IPS-20b (cell line): ENCODE results near the gene POLR3E.

ENCODE experiments used
- H3K27ac ChIP-seq: one replicate; pipeline ENCODE4 v1.5.1; 2013; ENCODE audit warnings: low read length
- H3K27me3 ChIP-seq: 2 replicates; pipeline ENCODE4 v1.6.1; 2013; ENCODE audit warnings: mild to moderate bottlenecking, low read length, inconsistent platforms; ENCODE audit not compliant: insufficient read depth
- H3K36me3 ChIP-seq: 2 replicates; pipeline ENCODE4 v1.6.1; 2013; ENCODE audit warnings: low read depth, mild to moderate bottlenecking, inconsistent platforms, low read length, moderate library complexity; ENCODE audit not compliant: insufficient read depth
- H3K4me1 ChIP-seq: 2 replicates; pipeline ENCODE4 v1.6.1; 2013; ENCODE audit warnings: mild to moderate bottlenecking, control low read depth, inconsistent platforms, low read length, moderate library complexity; ENCODE audit not compliant: insufficient read depth
- H3K4me3 ChIP-seq: 2 replicates; pipeline ENCODE4 v1.5.1; 2013; ENCODE audit warnings: mild to moderate bottlenecking, low read length, inconsistent platforms
- H3K9ac ChIP-seq: 2 replicates; pipeline ENCODE4 v1.6.1; 2013; ENCODE audit warnings: low read depth, mild to moderate bottlenecking, inconsistent platforms, low read length, moderate library complexity
- H3K9me3 ChIP-seq: 2 replicates; pipeline ENCODE4 v1.6.1; 2013; ENCODE audit warnings: mild to moderate bottlenecking, low read depth, low read length, inconsistent platforms; ENCODE audit not compliant: insufficient read depth

POLR3E gene

DNA sequence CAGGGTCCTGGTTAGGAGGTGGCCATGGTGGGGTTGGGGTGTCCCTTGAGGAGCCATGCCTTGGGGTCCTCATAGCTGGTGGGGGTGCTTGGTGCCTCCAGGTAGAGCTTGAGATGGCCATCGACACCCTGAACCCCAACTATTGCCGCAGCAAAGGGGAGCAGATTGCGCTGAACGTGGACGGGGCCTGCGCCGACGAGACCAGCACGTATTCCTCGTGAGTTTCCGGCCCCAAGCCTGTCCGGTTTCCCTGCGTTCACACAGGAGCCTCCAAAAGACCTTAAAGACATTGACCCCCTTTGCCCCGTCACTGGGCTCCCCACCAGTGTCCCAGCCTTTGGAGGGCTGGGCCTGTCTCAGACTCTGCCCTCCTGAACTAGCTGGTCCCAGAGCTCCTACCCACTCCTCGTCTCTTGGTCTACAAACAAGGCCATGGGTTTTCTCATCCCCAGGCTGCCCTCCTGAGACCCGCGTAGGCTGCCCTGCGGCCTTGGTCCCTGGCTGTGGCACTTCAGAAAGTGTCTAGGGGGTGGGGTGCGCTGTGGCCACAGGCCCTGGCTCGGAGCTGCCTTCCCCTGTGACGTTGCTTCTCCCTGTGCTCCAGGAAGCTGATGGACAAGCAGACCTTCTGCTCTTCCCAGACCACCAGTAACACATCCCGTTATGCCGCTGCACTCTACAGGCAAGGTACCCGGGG lies 11.8 kb downstream of the POLR3E start:
- Histone ChIP-seq H3K9me3 (no peaks in the 10 kb centered on the region), H3K27me3 (no peaks in the 10 kb centered on the region), H3K4me3 (no peak overlapping the region), H3K4me1 (no peaks in the 10 kb centered on the region), H3K36me3 (peaks cover 91% of the 10 kb centered on the region), H3K27ac (no peak overlapping the region), H3K9ac (no peak overlapping the region)

DNA sequence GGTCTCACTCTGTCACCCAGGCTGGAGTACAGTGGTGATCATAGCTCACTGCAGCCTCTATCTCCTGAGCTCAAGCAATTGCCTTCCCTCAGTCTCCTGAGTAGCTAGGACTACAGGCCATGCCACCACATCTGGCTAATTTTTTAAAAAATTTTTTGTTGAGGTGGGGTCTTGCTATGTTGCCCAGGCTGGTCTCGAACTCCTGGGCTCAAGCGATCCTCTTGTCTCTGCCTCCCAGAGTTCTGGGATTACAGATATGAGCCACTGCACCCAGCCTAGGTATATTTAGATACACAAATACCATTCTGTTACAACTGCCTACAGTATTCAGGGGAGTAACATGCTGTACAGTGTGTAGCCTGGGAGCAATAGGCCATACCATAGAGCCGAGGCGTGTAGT lies 14.3 kb downstream of the POLR3E start:
- Histone ChIP-seq H3K4me3 (no peak overlapping the region), H3K27ac (no peak overlapping the region), H3K9me3 (no peaks in the 10 kb centered on the region), H3K9ac (no peak overlapping the region), H3K4me1 (no peaks in the 10 kb centered on the region), H3K36me3 (peaks cover 90% of the 10 kb centered on the region), H3K27me3 (no peaks in the 10 kb centered on the region)

DNA sequence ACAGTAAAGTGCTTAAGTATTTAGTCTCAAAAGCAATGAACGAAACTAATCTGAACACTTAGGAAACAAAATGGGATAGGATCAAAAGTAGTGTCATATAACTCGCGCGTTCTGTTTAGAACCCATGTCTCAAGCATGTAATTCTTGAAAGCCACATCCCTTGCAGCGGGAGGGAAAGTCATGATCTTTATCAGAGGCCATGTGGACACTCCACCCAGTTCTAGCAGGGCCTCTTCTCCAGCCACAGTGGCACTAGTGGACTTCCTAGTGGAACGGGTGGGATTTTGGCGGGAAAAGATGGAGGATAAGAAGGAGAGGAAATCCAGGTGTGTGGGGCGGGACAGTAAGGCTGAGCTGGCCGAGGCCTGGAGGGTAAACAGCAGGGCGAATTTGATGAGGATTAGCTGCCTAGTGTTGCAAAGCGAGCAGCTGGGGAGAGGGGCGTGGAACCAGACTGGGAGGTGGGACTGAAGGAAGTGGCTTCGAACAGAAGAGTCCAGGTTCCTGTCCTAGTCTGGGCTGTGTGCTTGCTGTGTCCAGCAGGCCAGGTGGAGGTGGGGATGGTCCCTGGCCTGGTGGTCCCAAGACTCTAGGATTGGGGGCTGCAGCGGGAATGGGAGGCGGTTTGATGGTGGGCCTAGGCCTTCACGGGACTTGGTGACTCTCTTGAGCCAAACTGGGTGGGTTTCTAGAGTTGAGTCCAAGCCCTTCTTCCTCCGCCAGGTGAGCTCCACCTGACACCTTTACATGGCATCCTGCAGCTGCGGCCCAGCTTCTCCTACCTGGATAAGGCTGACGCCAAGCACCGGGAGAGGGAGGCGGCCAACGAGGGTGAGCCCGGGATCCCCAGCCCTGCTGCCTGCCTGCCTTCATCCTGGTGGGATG lies 15.9 kb downstream of the POLR3E start:
- H3K27me3 ChIP-seq: no peaks in the 10 kb centered on the region
- no peaks in the 10 kb centered on the region for H3K9me3 ChIP-seq
- no peak overlapping the region for H3K27ac ChIP-seq
- H3K4me1 ChIP-seq: no peaks in the 10 kb centered on the region
- no peak overlapping the region for H3K9ac ChIP-seq
- peaks cover 90% of the 10 kb centered on the region for H3K36me3 ChIP-seq
- no peak overlapping the region for H3K4me3 ChIP-seq

DNA sequence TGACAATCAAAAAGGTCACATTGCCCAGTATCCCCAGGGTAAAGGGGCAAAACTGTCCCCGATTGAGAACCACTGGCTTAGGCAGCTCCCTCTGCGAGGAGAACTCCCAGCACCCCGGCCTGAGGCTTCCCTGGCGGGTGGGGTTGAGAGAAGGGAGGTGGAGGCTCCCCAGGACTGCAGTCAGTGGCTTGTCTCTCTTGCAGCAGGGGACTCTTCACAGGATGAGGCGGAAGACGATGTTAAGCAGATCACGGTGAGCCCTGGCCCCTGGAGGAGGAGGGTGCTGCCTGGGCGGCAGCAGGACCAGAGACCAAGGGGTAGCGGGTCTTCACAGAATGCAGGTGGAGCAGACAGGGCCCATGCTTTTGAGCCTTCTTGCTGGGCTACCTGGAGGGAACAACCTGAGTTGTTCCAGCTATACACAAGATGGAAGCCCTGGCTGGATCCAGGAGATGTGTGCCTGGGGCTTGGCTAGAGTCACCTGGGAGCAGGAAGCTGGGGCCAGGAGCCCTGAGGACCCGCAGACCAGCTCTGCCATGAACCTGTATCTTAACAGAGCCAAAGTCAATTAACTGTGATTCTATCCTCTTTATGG lies 16.8 kb downstream of the POLR3E start:
- Histone ChIP-seq H3K27me3 (no peaks in the 10 kb centered on the region), H3K4me3 (no peak overlapping the region), H3K9me3 (no peaks in the 10 kb centered on the region), H3K9ac (no peak overlapping the region), H3K4me1 (no peaks in the 10 kb centered on the region), H3K27ac (no peak overlapping the region), H3K36me3 (peaks cover 89% of the 10 kb centered on the region)

DNA sequence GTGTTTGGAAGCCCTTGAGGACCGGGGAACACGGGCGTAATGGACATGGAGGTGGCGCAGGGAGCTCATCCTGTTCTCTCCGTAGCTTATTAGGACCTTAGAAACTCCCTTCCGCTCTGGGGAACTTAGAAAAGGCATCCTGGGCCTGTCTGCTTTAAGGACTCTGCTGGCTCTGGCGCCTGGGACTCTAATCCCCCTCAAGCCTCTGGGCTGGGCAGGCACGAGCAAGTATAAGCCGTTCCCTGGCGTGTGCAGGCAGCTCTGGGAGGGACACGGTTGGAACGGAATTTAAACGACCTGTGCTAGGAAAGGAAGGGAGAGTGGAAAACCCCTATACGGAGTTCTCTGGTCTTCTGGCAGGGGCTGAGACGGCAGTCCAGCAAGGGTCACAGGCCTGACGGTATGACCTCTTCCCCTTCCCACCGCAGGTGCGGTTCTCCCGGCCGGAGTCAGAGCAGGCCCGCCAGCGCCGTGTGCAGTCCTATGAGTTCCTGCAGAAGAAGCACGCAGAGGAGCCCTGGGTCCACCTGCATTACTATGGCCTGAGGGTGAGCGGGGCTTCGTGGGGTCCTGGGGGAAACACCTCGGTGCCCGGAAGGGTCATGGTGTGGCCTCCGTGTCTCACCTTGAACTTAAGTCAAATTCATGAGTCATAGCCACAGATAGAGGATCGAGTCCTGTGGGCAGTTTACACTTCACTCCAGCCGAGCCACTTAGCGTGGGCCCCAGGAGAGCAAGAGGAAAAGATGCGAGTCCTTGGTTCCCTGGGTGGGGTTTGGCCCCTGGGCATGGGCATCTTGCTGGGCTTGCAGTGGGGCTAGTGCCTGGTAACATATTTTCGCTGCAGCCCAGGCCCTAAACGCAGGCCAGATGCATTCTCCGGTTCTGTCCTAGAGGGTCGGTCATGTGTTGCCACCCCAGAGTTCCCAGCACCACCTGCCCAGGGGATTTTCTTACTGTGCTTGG lies 17.7 kb downstream of the POLR3E start:
- no peaks in the 10 kb centered on the region for H3K4me1 ChIP-seq
- H3K27ac ChIP-seq: no peak overlapping the region
- H3K27me3 ChIP-seq: no peaks in the 10 kb centered on the region
- no peaks in the 10 kb centered on the region for H3K9me3 ChIP-seq
- H3K4me3 ChIP-seq: no peak overlapping the region
- H3K9ac ChIP-seq: no peak overlapping the region
- H3K36me3 ChIP-seq: peaks cover 89% of the 10 kb centered on the region

DNA sequence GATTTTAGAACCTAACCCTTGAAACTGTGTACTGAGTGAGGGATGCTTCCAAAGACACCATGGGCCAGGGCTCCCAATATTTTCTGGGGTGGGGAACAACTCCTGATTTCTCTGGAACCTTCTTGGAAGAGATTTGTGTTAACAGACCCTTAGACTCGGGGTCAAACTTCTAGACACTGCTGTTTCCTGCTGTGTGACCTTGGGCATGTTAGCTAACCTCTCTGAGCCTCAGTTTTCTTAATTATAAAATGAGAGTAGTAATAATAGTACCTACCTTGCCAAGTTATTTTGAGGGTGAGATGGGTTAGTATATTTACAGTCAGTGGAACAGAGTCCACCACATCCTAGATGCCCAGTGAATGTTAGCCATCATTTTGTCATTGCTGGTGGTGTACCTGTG lies 18.8 kb downstream of the POLR3E start:
- Histone ChIP-seq H3K36me3 (peaks cover 96% of the 10 kb centered on the region), H3K27me3 (no peaks in the 10 kb centered on the region), H3K4me1 (no peaks in the 10 kb centered on the region), H3K9ac (no peak overlapping the region), H3K4me3 (no peak overlapping the region), H3K27ac (no peak overlapping the region), H3K9me3 (no peaks in the 10 kb centered on the region)

DNA sequence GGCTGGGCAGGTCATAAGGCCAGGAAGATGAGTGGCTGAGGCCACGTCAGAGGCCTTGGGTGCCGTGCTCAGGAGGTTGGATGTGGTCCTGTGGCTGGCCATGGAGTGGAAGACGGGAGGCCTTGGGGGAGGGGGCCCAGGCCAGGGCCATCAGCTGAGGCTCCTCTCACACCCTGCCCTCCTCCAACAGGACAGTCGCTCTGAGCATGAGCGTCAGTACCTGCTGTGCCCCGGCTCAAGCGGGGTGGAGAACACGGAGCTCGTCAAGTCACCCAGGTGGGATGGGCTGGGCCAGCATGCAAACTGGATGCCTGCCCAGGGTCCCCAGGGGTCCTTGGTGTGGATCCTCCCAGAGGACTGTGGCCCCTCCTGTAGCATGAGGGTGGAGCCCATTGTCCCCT lies 19.2 kb downstream of the POLR3E start:
- H3K27ac ChIP-seq: no peak overlapping the region
- no peak overlapping the region for H3K4me3 ChIP-seq
- no peaks in the 10 kb centered on the region for H3K9me3 ChIP-seq
- H3K9ac ChIP-seq: no peak overlapping the region
- peaks cover 96% of the 10 kb centered on the region for H3K36me3 ChIP-seq
- H3K4me1 ChIP-seq: no peaks in the 10 kb centered on the region
- no peaks in the 10 kb centered on the region for H3K27me3 ChIP-seq

DNA sequence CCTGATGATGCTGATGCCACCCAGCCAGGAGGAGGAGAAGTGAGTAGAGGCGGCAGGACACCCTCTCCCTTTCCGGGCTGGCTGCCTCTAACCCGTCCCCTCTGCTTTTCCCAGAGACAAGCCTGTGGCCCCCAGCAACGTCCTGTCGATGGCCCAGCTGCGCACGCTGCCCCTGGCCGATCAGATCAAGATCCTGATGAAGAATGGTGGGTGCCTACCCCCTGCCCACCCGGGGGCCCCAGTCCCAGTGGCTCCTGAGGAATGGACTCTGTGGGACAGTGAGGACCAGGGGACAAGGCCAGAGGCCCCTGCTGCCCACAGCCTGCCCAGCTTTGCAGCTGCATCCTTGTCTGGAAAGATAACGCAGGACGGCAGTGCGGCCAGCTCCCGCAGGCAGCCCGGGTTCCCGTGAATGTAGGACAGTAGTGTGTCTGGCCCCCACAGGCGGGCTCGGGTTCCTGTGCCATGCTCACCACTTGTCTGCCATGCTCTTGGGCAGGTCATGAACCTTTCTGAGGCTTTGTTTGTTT lies 19.9 kb downstream of the POLR3E start:
- Histone ChIP-seq H3K27me3 (no peaks in the 10 kb centered on the region), H3K9me3 (no peaks in the 10 kb centered on the region), H3K27ac (no peak overlapping the region), H3K36me3 (peaks cover 96% of the 10 kb centered on the region), H3K9ac (no peak overlapping the region), H3K4me1 (no peaks in the 10 kb centered on the region), H3K4me3 (no peak overlapping the region)

DNA sequence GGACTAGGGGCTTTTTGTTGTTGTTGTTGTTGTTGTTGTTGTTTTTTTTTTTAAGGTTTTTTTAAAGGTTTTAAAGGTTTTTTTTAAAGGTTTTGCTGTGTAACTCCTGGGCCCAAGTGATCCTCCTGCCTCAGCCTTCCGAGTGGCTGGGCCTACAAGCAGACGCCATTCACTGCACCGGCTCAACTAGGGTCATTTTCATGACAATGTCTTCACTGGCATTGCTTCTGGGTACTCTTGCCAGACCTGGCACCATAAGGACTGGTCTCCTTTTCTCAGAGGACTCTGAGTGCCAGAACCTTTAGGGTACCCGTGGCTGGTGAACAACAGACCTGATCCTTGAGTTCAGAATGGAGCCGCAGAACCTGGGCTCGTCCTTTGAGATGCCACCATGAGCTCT lies 20.4 kb downstream of the POLR3E start:
- H3K36me3 ChIP-seq: peaks cover 96% of the 10 kb centered on the region
- H3K9ac ChIP-seq: no peak overlapping the region
- H3K4me1 ChIP-seq: no peaks in the 10 kb centered on the region
- no peak overlapping the region for H3K4me3 ChIP-seq
- H3K27me3 ChIP-seq: no peaks in the 10 kb centered on the region
- H3K9me3 ChIP-seq: no peaks in the 10 kb centered on the region
- no peak overlapping the region for H3K27ac ChIP-seq

DNA sequence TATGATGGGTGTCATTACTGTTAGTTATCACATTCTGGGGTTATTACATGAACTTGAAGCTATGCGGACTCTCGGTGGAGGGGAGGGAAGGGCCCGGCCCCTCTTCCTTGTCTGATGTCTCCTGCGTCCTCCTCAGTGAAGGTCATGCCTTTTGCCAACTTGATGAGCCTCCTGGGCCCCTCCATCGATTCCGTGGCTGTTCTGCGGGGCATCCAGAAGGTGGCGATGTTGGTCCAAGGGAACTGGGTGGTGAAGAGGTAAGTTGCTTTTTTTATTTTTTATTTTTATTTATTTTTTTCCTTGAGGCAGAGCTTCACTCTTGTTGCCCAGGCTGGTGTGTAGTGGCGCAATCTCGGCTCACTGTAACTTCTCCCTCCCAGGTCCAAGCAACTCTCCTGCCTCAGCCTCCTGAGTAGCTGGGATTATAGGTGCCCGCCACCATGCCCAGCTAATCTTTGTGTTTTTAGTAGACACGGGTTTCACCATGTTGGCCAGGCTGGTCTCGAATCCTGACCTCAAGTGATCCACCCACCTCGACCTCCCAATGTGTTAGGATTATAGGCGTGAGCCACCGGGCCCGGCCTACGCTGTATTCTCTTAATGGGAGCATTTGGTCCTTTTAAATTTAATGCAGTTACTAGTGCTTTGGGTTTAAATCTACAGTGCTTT lies 21.6 kb downstream of the POLR3E start:
- Histone ChIP-seq H3K4me3 (no peak overlapping the region), H3K9me3 (no peaks in the 10 kb centered on the region), H3K4me1 (no peaks in the 10 kb centered on the region), H3K27me3 (no peaks in the 10 kb centered on the region), H3K9ac (no peak overlapping the region), H3K36me3 (peaks cover 96% of the 10 kb centered on the region), H3K27ac (no peak overlapping the region)
